HepG2 (cell line): Measurements from ENCODE around the gene CEBPG. TPM values are rescaled to one million over a fixed set of nuclear protein-coding genes. Genes with fewer than 3 reads are reported as not detected.
A peak's percentile ranks its signal among the peaks of the same experiment; 100 is the strongest.

Experiments
- ATRX ChIP-seq: sonication (generic); formaldehyde crosslinking; IDR thresholded peaks from 2 replicates; pipeline ENCODE4 v1.4.0; 2020; ENCODE audit warnings: missing genetic modification reagents, borderline replicate concordance
- GATAD2A ChIP-seq: IDR thresholded peaks from 2 replicates; pipeline ENCODE4 v1.6.1; 2016
- GFI1 ChIP-seq: sonication (generic); formaldehyde crosslinking; IDR thresholded peaks from 2 replicates; pipeline ENCODE4 v1.5.0; 2020; ENCODE audit warnings: missing genetic modification reagents, mild to moderate bottlenecking, borderline replicate concordance
- GZF1 ChIP-seq: sonication (generic); formaldehyde crosslinking; IDR thresholded peaks from 2 replicates; pipeline ENCODE4 v1.5.1; 2020; ENCODE audit warnings: mild to moderate bottlenecking, missing genetic modification reagents
- HMGA1 ChIP-seq: sonication (generic); formaldehyde crosslinking; conservative IDR thresholded peaks from 2 replicates; pipeline ENCODE4 v1.4.0; 2020; ENCODE audit warnings: missing genetic modification reagents
- NAIF1 ChIP-seq: sonication (generic); formaldehyde crosslinking; IDR thresholded peaks from 2 replicates; pipeline ENCODE4 v1.5.0; 2020; ENCODE audit warnings: mild to moderate bottlenecking, missing genetic modification reagents, borderline replicate concordance
- NFIB ChIP-seq: sonication (generic); formaldehyde crosslinking; IDR thresholded peaks from 2 replicates; pipeline ENCODE4 v1.9.0; 2021; ENCODE audit warnings: missing genetic modification reagents, mild to moderate bottlenecking, borderline replicate concordance
- SMAD9 ChIP-seq: sonication (generic); formaldehyde crosslinking; IDR thresholded peaks from 2 replicates; pipeline ENCODE4 v1.5.1; 2020; ENCODE audit warnings: mild to moderate bottlenecking, missing genetic modification reagents
- SRSF4 ChIP-seq: fragments of 200-400 bp; formaldehyde crosslinking; IDR thresholded peaks from one replicate; pipeline ENCODE4 v1.6.1; 2018; ENCODE audit warnings: mild to moderate bottlenecking, low read depth, low read length, moderate library complexity; ENCODE audit not compliant: poor library complexity, severe bottlenecking
- SUZ12 ChIP-seq: fragments of 150-350 bp; IDR thresholded peaks from 2 replicates; pipeline ENCODE4 v1.6.1; 2014; ENCODE audit warnings: low read depth, low read length
- TCF12 ChIP-seq, 2 experiments: fragments of 450-650 bp in 1 of 2; sonication (generic) in 1 of 2; formaldehyde crosslinking in 1 of 2; IDR thresholded peaks; 2 replicates each; pipeline versions ENCODE4 v1.6.1 to v1.8.0; 2017 to 2022; ENCODE audit warnings: antibody characterized with exemption in 1 of 2, mild to moderate bottlenecking in 1 of 2, missing genetic modification reagents in 1 of 2, moderate library complexity in 1 of 2
- TSC22D2 ChIP-seq: sonication (generic); formaldehyde crosslinking; IDR thresholded peaks from 2 replicates; pipeline ENCODE4 v1.5.1; 2020; ENCODE audit warnings: missing genetic modification reagents, mild to moderate bottlenecking, borderline replicate concordance
- ZNF124 ChIP-seq: sonication (generic); formaldehyde crosslinking; IDR thresholded peaks from 2 replicates; pipeline ENCODE4 v1.4.0; 2020; ENCODE audit warnings: missing genetic modification reagents
- ZNF44 ChIP-seq: sonication (generic); formaldehyde crosslinking; IDR thresholded peaks from 2 replicates; pipeline ENCODE4 v1.5.1; 2020; ENCODE audit warnings: mild to moderate bottlenecking, missing genetic modification reagents
- ZNF550 ChIP-seq: sonication (generic); formaldehyde crosslinking; IDR thresholded peaks from 2 replicates; pipeline ENCODE4 v1.4.0; 2020; ENCODE audit warnings: mild to moderate bottlenecking, missing genetic modification reagents, borderline replicate concordance
- ZNF670 ChIP-seq: sonication (generic); formaldehyde crosslinking; IDR thresholded peaks from 2 replicates; pipeline ENCODE4 v1.8.0; 2022; ENCODE audit warnings: mild to moderate bottlenecking, missing genetic modification reagents, borderline replicate concordance
- ZNF674 ChIP-seq: sonication (generic); formaldehyde crosslinking; IDR thresholded peaks from 2 replicates; pipeline ENCODE4 v1.5.0; 2020; ENCODE audit warnings: low read depth, mild to moderate bottlenecking, missing genetic modification reagents
- ZNF749 ChIP-seq: sonication (generic); formaldehyde crosslinking; IDR thresholded peaks from 2 replicates; pipeline ENCODE4 v1.8.0; 2022; ENCODE audit warnings: mild to moderate bottlenecking, missing genetic modification reagents, moderate library complexity, borderline replicate concordance
- ZNF792 ChIP-seq: IDR thresholded peaks from 2 replicates; pipeline ENCODE4 v1.6.1; 2016
- ZNF883 ChIP-seq: sonication (generic); formaldehyde crosslinking; IDR thresholded peaks from 2 replicates; pipeline ENCODE4 v1.5.1; 2020; ENCODE audit warnings: mild to moderate bottlenecking, missing genetic modification reagents; ENCODE audit errors: not compliant biosample characterization
- ZNF891 ChIP-seq: sonication (generic); formaldehyde crosslinking; IDR thresholded peaks from 2 replicates; pipeline ENCODE4 v1.5.0; 2020; ENCODE audit warnings: mild to moderate bottlenecking, missing genetic modification reagents
- polyA plus RNA-seq, 8 experiments: library from polyadenylated mRNA; depleted of rRNA in 3 of 8; stranded (reverse) in 7 of 8; unstranded in 1 of 8; fragments of >200 nt; fragmentation: Illumina TruSeq in 4 of 8; extraction: Trizol in 4 of 8; gene quantifications; 2 replicates each; pipeline versions ENCODE4 v1.2.1 to v1.2.3, GENCODE V29; 2011 to 2016; ENCODE audit warnings: low read depth in 4 of 8, missing spikeins in 1 of 8, mixed read lengths in 1 of 8; ENCODE audit not compliant: insufficient read depth in 1 of 8
- total RNA-seq, 5 experiments: library from RNA; depleted of rRNA; stranded (reverse); fragments of >200 nt; fragmentation: Illumina TruSeq; extraction: Trizol; gene quantifications; 2 replicates each; pipeline ENCODE4 v1.2.3, GENCODE V29; 2016; ENCODE audit warnings: low read depth in 1 of 5
- TF ChIP-seq, protein P1 (sequence below): sonication (generic); formaldehyde crosslinking; IDR thresholded peaks from 2 replicates; pipeline ENCODE4 v1.8.0; 2022; ENCODE audit warnings: mild to moderate bottlenecking, missing genetic modification reagents
- TF ChIP-seq, protein P2 (sequence below): sonication (generic); formaldehyde crosslinking; IDR thresholded peaks from 2 replicates; pipeline ENCODE4 v1.4.0; 2020; ENCODE audit warnings: missing genetic modification reagents
- TF ChIP-seq, protein P3 (sequence below): sonication (generic); formaldehyde crosslinking; IDR thresholded peaks from 2 replicates; pipeline ENCODE4 v1.5.0; 2020; ENCODE audit warnings: mild to moderate bottlenecking, missing genetic modification reagents, borderline replicate concordance

Gene CEBPG
- total and polyA plus RNA-seq, 2 of the 13 experiments (the other 11 are each of a cell fraction or from before 2014, with no cell fraction given) = 25.7 to 34.3 TPM

DNA sequence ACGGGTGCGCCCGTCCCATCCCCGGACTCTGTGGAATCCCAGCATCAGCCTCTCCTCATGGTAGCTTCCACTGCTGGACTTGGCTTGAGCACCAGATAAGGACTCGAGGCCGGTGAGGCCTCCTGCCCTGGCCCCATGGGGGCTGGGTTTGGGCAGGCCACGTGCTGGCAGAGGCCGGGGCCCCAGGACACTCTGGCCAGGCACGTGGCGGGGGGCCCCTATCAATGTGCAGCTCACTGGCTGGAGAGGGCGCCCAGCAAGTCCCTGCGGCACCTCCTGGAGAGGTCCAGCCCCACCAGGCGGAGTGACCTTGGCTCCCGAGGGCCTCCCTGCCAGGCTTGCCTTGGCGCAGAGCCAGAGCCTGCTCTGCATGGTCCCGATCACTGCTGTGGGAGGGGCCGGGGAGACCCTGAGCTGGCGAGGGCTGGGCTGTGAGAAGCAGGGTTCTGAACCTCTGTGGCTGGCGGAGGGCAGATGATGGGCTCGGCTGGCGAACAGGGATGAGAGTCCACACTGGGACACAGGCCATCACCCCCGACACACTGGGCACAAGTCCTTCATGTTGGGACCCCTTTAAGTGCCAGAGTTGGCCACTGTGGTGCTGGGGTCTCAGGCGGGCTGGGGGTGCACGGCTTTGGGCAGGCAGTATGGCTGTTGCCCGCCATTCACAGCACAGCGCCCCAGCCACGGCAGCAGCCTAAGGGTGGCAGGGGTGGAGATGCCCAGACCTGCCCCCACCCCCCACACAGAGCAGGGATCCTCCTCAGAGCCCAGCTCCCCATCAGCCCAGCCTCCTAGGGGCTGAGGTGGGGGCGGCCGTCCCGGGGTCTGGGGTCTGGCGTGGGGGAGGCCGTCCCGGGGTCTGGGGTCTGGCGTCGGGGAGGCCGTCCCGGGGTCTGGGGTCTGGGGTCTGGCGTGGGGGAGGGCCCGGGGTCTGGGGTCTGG lies 19.1 kb downstream of the CEBPG start (continued):
- TF ChIP-seq ZNF883 (peak; percentile 100), SMAD9 (CRISPR knock-in tag) (peak; percentile 95), ZNF674 (peak; percentile 99; the same call in 1 of the 2 replicates), GZF1 (CRISPR knock-in tag) (peak; percentile 95; the same call in 1 of the 2 replicates), NFIB (peak; percentile 99), ZNF891 (CRISPR knock-in tag) (peak; percentile 100), ZNF44 (CRISPR knock-in tag) (peak; percentile 92), ZNF550 (CRISPR knock-in tag) (no peak), SUZ12 (no peak), TSC22D2 (CRISPR knock-in tag) (peak; percentile 99), HMGA1 (CRISPR knock-in tag) (no peak), GATAD2A (peak; percentile 97), ZNF670 (CRISPR knock-in tag) (peak; percentile 96; the same call in 1 of the 2 replicates), ZNF124 (CRISPR knock-in tag) (peak; percentile 98), SRSF4 (no peak), ZNF749 (CRISPR knock-in tag) (peak; percentile 100), ZNF792 (CRISPR knock-in tag) (peak; percentile 95; the same call in 1 of the 2 replicates), NAIF1 (CRISPR knock-in tag) (peak; percentile 97), ATRX (CRISPR knock-in tag) (no peak), TCF12 (IDR thresholded peaks at IDR 0.05) (no peak), TCF12 (CRISPR knock-in tag; IDR thresholded peaks at IDR 0.05) (peak; percentile 92), GFI1 (peak; percentile 97)
- TF ChIP-seq, protein P1, sequence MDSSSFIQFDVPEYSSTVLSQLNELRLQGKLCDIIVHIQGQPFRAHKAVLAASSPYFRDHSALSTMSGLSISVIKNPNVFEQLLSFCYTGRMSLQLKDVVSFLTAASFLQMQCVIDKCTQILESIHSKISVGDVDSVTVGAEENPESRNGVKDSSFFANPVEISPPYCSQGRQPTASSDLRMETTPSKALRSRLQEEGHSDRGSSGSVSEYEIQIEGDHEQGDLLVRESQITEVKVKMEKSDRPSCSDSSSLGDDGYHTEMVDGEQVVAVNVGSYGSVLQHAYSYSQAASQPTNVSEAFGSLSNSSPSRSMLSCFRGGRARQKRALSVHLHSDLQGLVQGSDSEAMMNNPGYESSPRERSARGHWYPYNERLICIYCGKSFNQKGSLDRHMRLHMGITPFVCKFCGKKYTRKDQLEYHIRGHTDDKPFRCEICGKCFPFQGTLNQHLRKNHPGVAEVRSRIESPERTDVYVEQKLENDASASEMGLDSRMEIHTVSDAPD (CRISPR knock-in tag) = peak; percentile 98
- TF ChIP-seq, protein P2, sequence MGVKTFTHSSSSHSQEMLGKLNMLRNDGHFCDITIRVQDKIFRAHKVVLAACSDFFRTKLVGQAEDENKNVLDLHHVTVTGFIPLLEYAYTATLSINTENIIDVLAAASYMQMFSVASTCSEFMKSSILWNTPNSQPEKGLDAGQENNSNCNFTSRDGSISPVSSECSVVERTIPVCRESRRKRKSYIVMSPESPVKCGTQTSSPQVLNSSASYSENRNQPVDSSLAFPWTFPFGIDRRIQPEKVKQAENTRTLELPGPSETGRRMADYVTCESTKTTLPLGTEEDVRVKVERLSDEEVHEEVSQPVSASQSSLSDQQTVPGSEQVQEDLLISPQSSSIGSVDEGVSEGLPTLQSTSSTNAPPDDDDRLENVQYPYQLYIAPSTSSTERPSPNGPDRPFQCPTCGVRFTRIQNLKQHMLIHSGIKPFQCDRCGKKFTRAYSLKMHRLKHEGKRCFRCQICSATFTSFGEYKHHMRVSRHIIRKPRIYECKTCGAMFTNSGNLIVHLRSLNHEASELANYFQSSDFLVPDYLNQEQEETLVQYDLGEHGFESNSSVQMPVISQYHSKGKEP (CRISPR knock-in tag) = peak; percentile 83; the same call in 1 of the 2 replicates
- TF ChIP-seq, protein P3, sequence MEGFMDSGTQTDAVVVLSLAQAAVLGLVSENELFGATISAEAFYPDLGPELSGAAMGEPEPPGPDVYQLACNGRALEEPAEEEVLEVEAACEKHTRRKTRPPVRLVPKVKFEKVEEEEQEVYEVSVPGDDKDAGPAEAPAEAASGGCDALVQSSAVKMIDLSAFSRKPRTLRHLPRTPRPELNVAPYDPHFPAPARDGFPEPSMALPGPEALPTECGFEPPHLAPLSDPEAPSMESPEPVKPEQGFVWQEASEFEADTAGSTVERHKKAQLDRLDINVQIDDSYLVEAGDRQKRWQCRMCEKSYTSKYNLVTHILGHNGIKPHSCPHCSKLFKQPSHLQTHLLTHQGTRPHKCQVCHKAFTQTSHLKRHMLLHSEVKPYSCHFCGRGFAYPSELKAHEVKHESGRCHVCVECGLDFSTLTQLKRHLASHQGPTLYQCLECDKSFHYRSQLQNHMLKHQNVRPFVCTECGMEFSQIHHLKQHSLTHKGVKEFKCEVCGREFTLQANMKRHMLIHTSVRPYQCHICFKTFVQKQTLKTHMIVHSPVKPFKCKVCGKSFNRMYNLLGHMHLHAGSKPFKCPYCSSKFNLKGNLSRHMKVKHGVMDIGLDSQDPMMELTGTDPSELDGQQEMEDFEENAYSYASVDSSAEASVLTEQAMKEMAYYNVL = peak; percentile 95
